ENCODE measurements around the gene LMTK2. TPM values are rescaled to one million over a fixed set of nuclear protein-coding genes. Genes with fewer than 3 reads are reported as not detected.

LMTK2 gene
- total RNA-seq, 1 experiment from 2014 or later = 9.3 TPM

Other genes starting within 250 kb of the LMTK2 start
- gene ASNS, start 234.5 kb upstream of the LMTK2 start, total RNA-seq (2014; rRNA removed; shearing (Covaris generic)) = 19.8 and 24.0 TPM in 2 replicates
- gene OCM2, start 116.7 kb upstream of the LMTK2 start, total RNA-seq (2014; rRNA removed; shearing (Covaris generic)) = not detected in 2 replicates
- gene BHLHA15, start 104.6 kb downstream of the LMTK2 start, total RNA-seq (2014; rRNA removed; shearing (Covaris generic)) = not detected in 2 replicates
- 16.7 and 17.4 TPM in 2 replicates for gene TECPR1, start 145.4 kb downstream of the LMTK2 start, total RNA-seq (2014; rRNA removed; shearing (Covaris generic))
- gene BRI3, start 174.8 kb downstream of the LMTK2 start, total RNA-seq (2014; rRNA removed; shearing (Covaris generic)) = 107 and 132 TPM in 2 replicates

Data from A172 (cell line).